GM10847 (cell line): Measurements from ENCODE around the gene RBM20.

Source experiments
- POLR2A ChIP-seq: IDR thresholded peaks from 2 replicates; pipeline ENCODE4 v1.6.1; 2011; ENCODE audit not compliant: insufficient read length; ENCODE audit errors: extremely low read depth

The RBM20 gene

GRCh38 chr10:110618230-110618610, 25.9 kb upstream of the RBM20 start:
- no peak for TF ChIP-seq POLR2A

GRCh38 chr10:110619514-110620397, 24.4 kb upstream of the RBM20 start:
- no peak for TF ChIP-seq POLR2A

GRCh38 chr10:110620398-110620719, 23.8 kb upstream of the RBM20 start:
- TF ChIP-seq POLR2A = no peak

- TF ChIP-seq POLR2A = no peak
Observed at GRCh38 chr10:110625356-110625894, 18.7 kb upstream of the RBM20 start.

GRCh38 chr10:110625951-110626855, 17.9 kb upstream of the RBM20 start:
- TF ChIP-seq POLR2A = no peak

- TF ChIP-seq POLR2A = no peak
Observed at GRCh38 chr10:110628161-110628560, 16.0 kb upstream of the RBM20 start.

GRCh38 chr10:110629680-110630191, 14.4 kb upstream of the RBM20 start:
- TF ChIP-seq POLR2A = no peak

GRCh38 chr10:110631934-110632333, 12.2 kb upstream of the RBM20 start:
- no peak for TF ChIP-seq POLR2A

GRCh38 chr10:110632591-110633215, 11.4 kb upstream of the RBM20 start:
- TF ChIP-seq POLR2A = no peak

GRCh38 chr10:110634527-110635209, 9.5 kb upstream of the RBM20 start:
- TF ChIP-seq POLR2A = no peak

GRCh38 chr10:110636572-110636931, 7.6 kb upstream of the RBM20 start:
- TF ChIP-seq POLR2A = no peak

GRCh38 chr10:110636932-110637557, 7.1 kb upstream of the RBM20 start:
- TF ChIP-seq POLR2A = no peak

GRCh38 chr10:110637558-110638053, 6.5 kb upstream of the RBM20 start:
- TF ChIP-seq POLR2A = no peak

GRCh38 chr10:110638319-110638718, 5.8 kb upstream of the RBM20 start:
- no peak for TF ChIP-seq POLR2A

- no peak for TF ChIP-seq POLR2A
Observed at GRCh38 chr10:110641256-110641655, 2.9 kb upstream of the RBM20 start.
